Measurements from ENCODE around the gene KIF4B. TPM values are rescaled to one million over a fixed set of nuclear protein-coding genes. Genes with fewer than 3 reads are reported as not detected.
"Not testable (repeated sequence)": the region's sequence is repeated elsewhere in the genome, so short reads cannot be mapped to it uniquely, and the experiment has no call there.

Gene KIF4B
- total RNA-seq, 3 donors from 2014 or later, result not detected

- Mint-ChIP-seq H3K9me3 (peaks cover 15% of the 10 kb centered on the region), H3K4me1 (ENCODE audit: low read depth) (no peaks in the 10 kb centered on the region), H3K27me3 (ENCODE audit: low read depth) (peaks cover 12% of the 10 kb centered on the region), H3K4me3 (no peak overlapping the region), H3K36me3 (ENCODE audit: insufficient read depth) (no peaks in the 10 kb centered on the region)
- DNase-seq (no peak), ATAC-seq (no peak)
These were observed 12.3 kb downstream of the KIF4B start for GRCh38 chr5:155025895-155026294.

- ATAC-seq, result no peak
- Mint-ChIP-seq H3K4me3 (no peak overlapping the region), H3K9me3 (peaks cover 15% of the 10 kb centered on the region), H3K4me1 (ENCODE audit: low read depth) (no peaks in the 10 kb centered on the region), H3K27me3 (ENCODE audit: low read depth) (peaks cover 12% of the 10 kb centered on the region), H3K36me3 (ENCODE audit: insufficient read depth) (no peaks in the 10 kb centered on the region)
- no peak for DNase-seq
These were observed 14.6 kb downstream of the KIF4B start for GRCh38 chr5:155027993-155028629.

GRCh38 chr5:155029240-155029639, 15.7 kb downstream of the KIF4B start:
- no peak for ATAC-seq
- Mint-ChIP-seq H3K4me3 (no peak overlapping the region), H3K9me3 (peaks cover 15% of the 10 kb centered on the region), H3K4me1 (ENCODE audit: low read depth) (no peaks in the 10 kb centered on the region), H3K36me3 (ENCODE audit: insufficient read depth) (no peaks in the 10 kb centered on the region), H3K27me3 (ENCODE audit: low read depth) (peaks cover 8% of the 10 kb centered on the region)
- DNase-seq, result no peak

GRCh38 chr5:155034145-155034744, 20.7 kb downstream of the KIF4B start:
- not testable (repeated sequence) for H3K4me3 Mint-ChIP-seq; DNase-seq; H3K9me3 Mint-ChIP-seq; ATAC-seq; H3K36me3 Mint-ChIP-seq (ENCODE audit: insufficient read depth); H3K4me1 Mint-ChIP-seq (ENCODE audit: low read depth)
- peaks cover 14% of the 10 kb centered on the region for H3K27me3 Mint-ChIP-seq (ENCODE audit: low read depth)

- H3K9me3 Mint-ChIP-seq; ATAC-seq; H3K36me3 Mint-ChIP-seq (ENCODE audit: insufficient read depth); H3K4me3 Mint-ChIP-seq; H3K4me1 Mint-ChIP-seq (ENCODE audit: low read depth); DNase-seq: not testable (repeated sequence)
- H3K27me3 Mint-ChIP-seq (ENCODE audit: low read depth), result peaks cover 14% of the 10 kb centered on the region
These were observed 21.5 kb downstream of the KIF4B start for GRCh38 chr5:155035087-155035486.

- H3K9me3 Mint-ChIP-seq, result no peaks in the 10 kb centered on the region
- H3K4me1 Mint-ChIP-seq (ENCODE audit: low read depth), result no peaks in the 10 kb centered on the region
- H3K4me3 Mint-ChIP-seq, result no peak overlapping the region
- DNase-seq (no peak), ATAC-seq (no peak)
- H3K36me3 Mint-ChIP-seq (ENCODE audit: insufficient read depth), result no peaks in the 10 kb centered on the region
- H3K27me3 Mint-ChIP-seq (ENCODE audit: low read depth), result peaks cover 31% of the 10 kb centered on the region
These were observed 27.6 kb downstream of the KIF4B start for GRCh38 chr5:155040984-155041653.

GRCh38 chr5:155044591-155044990, 31.0 kb downstream of the KIF4B start:
- Mint-ChIP-seq H3K9me3 (no peaks in the 10 kb centered on the region), H3K36me3 (ENCODE audit: insufficient read depth) (no peaks in the 10 kb centered on the region), H3K4me3 (no peak overlapping the region), H3K27me3 (ENCODE audit: low read depth) (peaks cover 26% of the 10 kb centered on the region), H3K4me1 (ENCODE audit: low read depth) (no peaks in the 10 kb centered on the region)
- no peak for DNase-seq
- no peak for ATAC-seq

- no peak for DNase-seq
- no peaks in the 10 kb centered on the region for H3K9me3 Mint-ChIP-seq
- no peaks in the 10 kb centered on the region for H3K4me1 Mint-ChIP-seq (ENCODE audit: low read depth)
- ATAC-seq, result no peak
- H3K4me3 Mint-ChIP-seq, result no peak overlapping the region
- H3K27me3 Mint-ChIP-seq (ENCODE audit: low read depth), result peaks cover 23% of the 10 kb centered on the region
- H3K36me3 Mint-ChIP-seq (ENCODE audit: insufficient read depth), result no peaks in the 10 kb centered on the region
These were observed 33.0 kb downstream of the KIF4B start for GRCh38 chr5:155046591-155046990.

- peaks cover 22% of the 10 kb centered on the region for H3K27me3 Mint-ChIP-seq (ENCODE audit: low read depth)
- H3K36me3 Mint-ChIP-seq (ENCODE audit: insufficient read depth), result no peaks in the 10 kb centered on the region
These were observed 34.3 kb downstream of the KIF4B start for GRCh38 chr5:155047818-155048217.

GRCh38 chr5:155049569-155050383, 36.2 kb downstream of the KIF4B start:
- no peaks in the 10 kb centered on the region for H3K4me1 Mint-ChIP-seq (ENCODE audit: low read depth)
- DNase-seq, result no peak
- H3K36me3 Mint-ChIP-seq (ENCODE audit: insufficient read depth), result no peaks in the 10 kb centered on the region
- no peaks in the 10 kb centered on the region for H3K9me3 Mint-ChIP-seq
- peaks cover 16% of the 10 kb centered on the region for H3K27me3 Mint-ChIP-seq (ENCODE audit: low read depth)
- ATAC-seq, result no peak
- no peak overlapping the region for H3K4me3 Mint-ChIP-seq

More at GRCh38 chr5:155047818-155048217, 34.3 kb downstream of the KIF4B start:
- Mint-ChIP-seq H3K4me3 (no peak overlapping the region), H3K4me1 (ENCODE audit: low read depth) (no peaks in the 10 kb centered on the region), H3K9me3 (no peaks in the 10 kb centered on the region)
- no peak for ATAC-seq
- no peak for DNase-seq

GRCh38 chr5:155050384-155051019, 36.9 kb downstream of the KIF4B start:
- Mint-ChIP-seq H3K27me3 (ENCODE audit: low read depth) (peaks cover 15% of the 10 kb centered on the region), H3K9me3 (no peaks in the 10 kb centered on the region), H3K4me1 (ENCODE audit: low read depth) (no peaks in the 10 kb centered on the region), H3K4me3 (no peak overlapping the region), H3K36me3 (ENCODE audit: insufficient read depth) (no peaks in the 10 kb centered on the region)
- DNase-seq (no peak), ATAC-seq (no peak)

- no peaks in the 10 kb centered on the region for H3K9me3 Mint-ChIP-seq
These were observed 39.0 kb downstream of the KIF4B start for GRCh38 chr5:155052532-155052931.

GRCh38 chr5:155053501-155053900, 39.9 kb downstream of the KIF4B start:
- H3K27me3 Mint-ChIP-seq (ENCODE audit: low read depth), result peaks cover 2% of the 10 kb centered on the region
- ATAC-seq (no peak), DNase-seq (no peak)
- H3K36me3 Mint-ChIP-seq (ENCODE audit: insufficient read depth), result no peaks in the 10 kb centered on the region
- no peaks in the 10 kb centered on the region for H3K9me3 Mint-ChIP-seq
- no peaks in the 10 kb centered on the region for H3K4me1 Mint-ChIP-seq (ENCODE audit: low read depth)
- H3K4me3 Mint-ChIP-seq, result no peak overlapping the region

More at GRCh38 chr5:155052532-155052931, 39.0 kb downstream of the KIF4B start:
- H3K27me3 Mint-ChIP-seq (ENCODE audit: low read depth), result peaks cover 7% of the 10 kb centered on the region
- no peak overlapping the region for H3K4me3 Mint-ChIP-seq
- no peak for DNase-seq
- no peaks in the 10 kb centered on the region for H3K4me1 Mint-ChIP-seq (ENCODE audit: low read depth)
- no peaks in the 10 kb centered on the region for H3K36me3 Mint-ChIP-seq (ENCODE audit: insufficient read depth)
- ATAC-seq, result no peak
